Mesenchymal stem cell (in vitro differentiated cells and primary cell): ENCODE results near the gene G6PC3.

Source experiments
- DNase-seq: peaks from one replicate; pipeline ENCODE4 v3.0.0-alpha.2; 2013
- H2AFZ ChIP-seq: one replicate; pipeline ENCODE4 v1.6.1; 2013; ENCODE audit warnings: low read depth, mild to moderate bottlenecking, control low read depth, inconsistent platforms, low read length, moderate library complexity
- H2AK5ac ChIP-seq: 2 replicates; pipeline ENCODE4 v1.6.1; 2013; ENCODE audit warnings: low read length, moderate library complexity, mild to moderate bottlenecking, inconsistent platforms; ENCODE audit not compliant: severe bottlenecking
- H2BK120ac ChIP-seq: one replicate; pipeline ENCODE4 v1.6.1; 2013; ENCODE audit warnings: low read depth, mild to moderate bottlenecking, inconsistent platforms, low read length, moderate library complexity
- H2BK12ac ChIP-seq, 2 experiments: one replicate each; pipeline ENCODE4 v1.6.1; 2013; ENCODE audit warnings: inconsistent platforms in 2 of 2, low read length in 2 of 2, mild to moderate bottlenecking in 2 of 2, moderate library complexity in 2 of 2, control low read depth in 1 of 2
- H2BK15ac ChIP-seq: one replicate; pipeline ENCODE4 v1.6.1; 2013; ENCODE audit warnings: mild to moderate bottlenecking, low read depth, inconsistent platforms; ENCODE audit not compliant: poor library complexity, severe bottlenecking
- H2BK5ac ChIP-seq: 2 replicates; pipeline ENCODE4 v1.6.1; 2013; ENCODE audit warnings: low read depth, mild to moderate bottlenecking, low read length, control low read depth, inconsistent platforms; ENCODE audit not compliant: poor library complexity, severe bottlenecking
- H3K14ac ChIP-seq, 2 experiments: one replicate each; pipeline ENCODE4 v1.6.1; 2013; ENCODE audit warnings: inconsistent platforms in 2 of 2, low read length in 2 of 2, control low read depth in 1 of 2, mild to moderate bottlenecking in 1 of 2, moderate library complexity in 1 of 2
- H3K18ac ChIP-seq, 2 experiments: one replicate each; pipeline ENCODE4 v1.6.1; 2013; ENCODE audit warnings: inconsistent platforms in 2 of 2, low read length in 2 of 2, control low read depth in 1 of 2, low read depth in 1 of 2, mild to moderate bottlenecking in 1 of 2
- H3K23ac ChIP-seq, 2 experiments: one replicate each; pipeline ENCODE4 v1.6.1; 2013; ENCODE audit warnings: inconsistent platforms in 2 of 2, low read length in 2 of 2, mild to moderate bottlenecking in 2 of 2, moderate library complexity in 2 of 2, control low read depth in 1 of 2
- H3K27ac ChIP-seq: 2 replicates; pipeline ENCODE4 v1.5.1; 2013; ENCODE audit warnings: mild to moderate bottlenecking, moderate library complexity, low read length, control low read depth, inconsistent platforms; ENCODE audit not compliant: poor library complexity, severe bottlenecking
- H3K27me3 ChIP-seq, 2 experiments: 2 replicates each; pipeline versions ENCODE4 v1.6.1 to v1.7.0; 2013; ENCODE audit warnings: low read length in 2 of 2, mild to moderate bottlenecking in 2 of 2, moderate library complexity in 2 of 2, control low read depth in 1 of 2, inconsistent platforms in 1 of 2; ENCODE audit not compliant: control insufficient read depth in 1 of 2, insufficient read depth in 1 of 2
- H3K36me3 ChIP-seq, 2 experiments: 2 replicates each; pipeline versions ENCODE4 v1.6.1 to v1.7.0; 2013; ENCODE audit warnings: low read length in 2 of 2, control low read depth in 1 of 2, inconsistent platforms in 1 of 2, low read depth in 1 of 2, mild to moderate bottlenecking in 1 of 2; ENCODE audit not compliant: insufficient read depth in 2 of 2, control insufficient read depth in 1 of 2
- H3K4ac ChIP-seq, 2 experiments: one replicate each; pipeline ENCODE4 v1.6.1; 2013; ENCODE audit warnings: inconsistent platforms in 2 of 2, low read length in 2 of 2, mild to moderate bottlenecking in 2 of 2, moderate library complexity in 2 of 2, control low read depth in 1 of 2, low read depth in 1 of 2
- H3K4me1 ChIP-seq: 2 replicates; pipeline ENCODE4 v1.6.1; 2013; ENCODE audit warnings: low read depth, low read length, control low read depth; ENCODE audit not compliant: control insufficient read depth, insufficient read depth
- H3K4me2 ChIP-seq: 2 replicates; pipeline ENCODE4 v1.6.1; 2013; ENCODE audit warnings: low read length, mild to moderate bottlenecking, inconsistent platforms; ENCODE audit not compliant: poor library complexity, severe bottlenecking
- H3K4me3 ChIP-seq, 2 experiments: 2 replicates each; pipeline versions ENCODE4 v1.5.1 to v1.7.0; 2013; ENCODE audit warnings: low read length in 2 of 2, mild to moderate bottlenecking in 2 of 2, control low read depth in 1 of 2, low read depth in 1 of 2; ENCODE audit not compliant: insufficient read depth in 1 of 2
- H3K79me1 ChIP-seq: replicated peaks from 2 replicates; pipeline ENCODE4 v1.6.1; 2013; ENCODE audit warnings: mild to moderate bottlenecking, control low read depth, low read length, inconsistent platforms; ENCODE audit not compliant: poor library complexity, severe bottlenecking
- H3K9ac ChIP-seq: 2 replicates; pipeline ENCODE4 v1.7.0; 2013; ENCODE audit warnings: mild to moderate bottlenecking, low read length, moderate library complexity
- H3K9me3 ChIP-seq: 2 replicates; pipeline ENCODE4 v1.7.0; 2013; ENCODE audit warnings: mild to moderate bottlenecking, low read length; ENCODE audit not compliant: control insufficient read depth
- H4K8ac ChIP-seq: one replicate; pipeline ENCODE4 v1.6.1; 2013; ENCODE audit warnings: inconsistent platforms, mild to moderate bottlenecking, low read length, moderate library complexity
- H4K91ac ChIP-seq: one replicate; pipeline ENCODE4 v1.6.1; 2013; ENCODE audit warnings: mild to moderate bottlenecking, low read length, inconsistent platforms
- WGBS: methylation state at CpG from one replicate; pipeline ENCODE4 v1.1.7; 2013; ENCODE audit warnings: mixed read lengths; 5-methylcytosine and 5-hydroxymethylcytosine counted together

G6PC3 gene

GRCh38 chr17:44108440-44109311 is 38.1 kb downstream of the G6PC3 start:
- no peaks in the 10 kb centered on the region for H3K27me3 ChIP-seq
- peak overlapping the region; percentile 50 for H2BK120ac ChIP-seq
- peaks cover 8 to 22% of the 10 kb centered on the region in 2 experiments for H3K36me3 ChIP-seq
- H2AFZ ChIP-seq, result no peak overlapping the region
- no peaks in the 10 kb centered on the region for H3K9me3 ChIP-seq
- H2BK15ac ChIP-seq, result peak overlapping the region; percentile 78
- peak overlapping the region in 1 of 2 experiments; percentile 83 for H3K23ac ChIP-seq
- peak overlapping the region; percentile 61 for H3K27ac ChIP-seq
- peak overlapping the region; percentile 35 for H3K4me2 ChIP-seq
- peak overlapping the region in 1 of 2 experiments; percentile 80 for H3K4me3 ChIP-seq
- peak overlapping the region; percentile 68 for H4K8ac ChIP-seq
- 19% methylated on average over 13 of the region's 16 CpGs for WGBS
- H2BK12ac ChIP-seq, result peak overlapping the region; percentile 91 to 99
- peak overlapping the region; percentile 70 to 91 for H3K4ac ChIP-seq
- H4K91ac ChIP-seq, result peak overlapping the region; percentile 58
- H3K79me1 ChIP-seq, result peaks cover 35% of the 10 kb centered on the region
- peak; percentile 99 for DNase-seq
- H3K18ac ChIP-seq, result peak overlapping the region; percentile 88 to 90
- peak overlapping the region; percentile 71 for H3K9ac ChIP-seq
- peak overlapping the region in 1 of 2 experiments; percentile 57 for H3K14ac ChIP-seq
- H2AK5ac ChIP-seq, result peak overlapping the region; percentile 78
- peaks cover 51% of the 10 kb centered on the region for H3K4me1 ChIP-seq
- no peak overlapping the region for H2BK5ac ChIP-seq

GRCh38 chr17:44109312-44109630 is 38.7 kb downstream of the G6PC3 start:
- no peak overlapping the region for H3K23ac ChIP-seq
- H2BK12ac ChIP-seq, result peak overlapping the region; percentile 91 to 99
- H3K36me3 ChIP-seq, result peaks cover 13 to 27% of the 10 kb centered on the region in 2 experiments
- H2AK5ac ChIP-seq, result peak overlapping the region; percentile 78
- H3K18ac ChIP-seq, result peak overlapping the region; percentile 88 to 90
- H3K4me1 ChIP-seq, result peaks cover 51% of the 10 kb centered on the region
- H3K4me2 ChIP-seq, result no peak overlapping the region
- peak overlapping the region; percentile 20 to 91 for H3K4ac ChIP-seq
- H3K4me3 ChIP-seq, result peak overlapping the region in 1 of 2 experiments; percentile 80
- H4K8ac ChIP-seq, result no peak overlapping the region
- no peaks in the 10 kb centered on the region for H3K27me3 ChIP-seq
- no peak for DNase-seq
- no peak overlapping the region for H2AFZ ChIP-seq
- peak overlapping the region; percentile 80 for H3K9ac ChIP-seq
- WGBS, result 61% methylated on average over 4 of the region's 4 CpGs
- no peak overlapping the region for H2BK5ac ChIP-seq
- H2BK120ac ChIP-seq, result peak overlapping the region; percentile 50
- H2BK15ac ChIP-seq, result peak overlapping the region; percentile 74
- peak overlapping the region; percentile 20 for H4K91ac ChIP-seq
- no peak overlapping the region for H3K14ac ChIP-seq
- H3K27ac ChIP-seq, result no peak overlapping the region
- H3K79me1 ChIP-seq, result peaks cover 34% of the 10 kb centered on the region
- H3K9me3 ChIP-seq, result no peaks in the 10 kb centered on the region

- 81% methylated on average over 10 of the region's 10 CpGs for WGBS
Observed at GRCh38 chr17:44110011-44110686, 39.6 kb downstream of the G6PC3 start.

More at GRCh38 chr17:44110011-44110686, 39.6 kb downstream of the G6PC3 start:
- peak overlapping the region; percentile 12 for H3K4me2 ChIP-seq
- peak overlapping the region; percentile 81 for H4K91ac ChIP-seq
- H2AFZ ChIP-seq, result no peak overlapping the region
- H3K18ac ChIP-seq, result peak overlapping the region; percentile 90 to 91
- peak overlapping the region; percentile 87 to 96 for H2BK12ac ChIP-seq
- peak overlapping the region; percentile 20 to 71 for H3K4ac ChIP-seq
- H4K8ac ChIP-seq, result peak overlapping the region; percentile 71
- no peak for DNase-seq
- H3K23ac ChIP-seq, result no peak overlapping the region
- H2BK5ac ChIP-seq, result no peak overlapping the region
- peak overlapping the region in 1 of 2 experiments; percentile 85 for H3K14ac ChIP-seq
- peak overlapping the region in 1 of 2 experiments; percentile 80 for H3K4me3 ChIP-seq
- H3K4me1 ChIP-seq, result peaks cover 51% of the 10 kb centered on the region
- H3K27me3 ChIP-seq, result no peaks in the 10 kb centered on the region
- peak overlapping the region; percentile 39 for H2BK120ac ChIP-seq
- peak overlapping the region; percentile 17 for H2AK5ac ChIP-seq
- H3K9ac ChIP-seq, result peak overlapping the region; percentile 80
- peaks cover 11 to 27% of the 10 kb centered on the region in 2 experiments for H3K36me3 ChIP-seq
- no peaks in the 10 kb centered on the region for H3K9me3 ChIP-seq
- peak overlapping the region; percentile 93 for H2BK15ac ChIP-seq
- H3K27ac ChIP-seq, result no peak overlapping the region
- H3K79me1 ChIP-seq, result peaks cover 29% of the 10 kb centered on the region
